ENCODE results near the gene ATP5PF. TPM values are rescaled to one million over a fixed set of nuclear protein-coding genes. Genes with fewer than 3 reads are reported as not detected.

ATP5PF gene
- polyA plus RNA-seq, 1 experiment, result 222 TPM

DNA sequence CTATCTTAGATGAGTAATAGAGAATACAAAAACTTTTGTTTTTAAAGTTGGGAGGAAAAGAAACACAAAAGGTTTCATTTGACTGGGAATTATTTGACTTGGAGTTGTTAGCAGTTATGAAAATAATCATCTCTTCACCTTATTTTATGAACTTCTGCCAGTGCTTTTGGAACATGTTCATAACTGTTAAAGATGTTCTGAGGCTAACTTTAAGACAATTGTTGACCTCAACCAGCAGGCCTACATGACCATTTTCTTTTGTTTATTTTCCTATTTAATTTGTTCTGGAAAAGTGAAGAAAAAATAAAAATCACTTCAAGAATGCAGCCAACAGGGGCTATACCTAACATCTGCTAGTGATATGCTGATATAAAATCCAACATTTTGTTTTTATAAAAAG is 58.3 kb downstream of the ATP5PF start:
- POLR2A ChIA-PET, result no interaction called here
- H3K9me3 ChIP-seq (ENCODE audit: control insufficient read depth, insufficient read depth, low read length), result no peaks in the 10 kb centered on the region

More for the DNA sequence above, 58.3 kb downstream of the ATP5PF start:
- CTCF ChIA-PET, result no interaction called here
- TF ChIP-seq, protein P1, sequence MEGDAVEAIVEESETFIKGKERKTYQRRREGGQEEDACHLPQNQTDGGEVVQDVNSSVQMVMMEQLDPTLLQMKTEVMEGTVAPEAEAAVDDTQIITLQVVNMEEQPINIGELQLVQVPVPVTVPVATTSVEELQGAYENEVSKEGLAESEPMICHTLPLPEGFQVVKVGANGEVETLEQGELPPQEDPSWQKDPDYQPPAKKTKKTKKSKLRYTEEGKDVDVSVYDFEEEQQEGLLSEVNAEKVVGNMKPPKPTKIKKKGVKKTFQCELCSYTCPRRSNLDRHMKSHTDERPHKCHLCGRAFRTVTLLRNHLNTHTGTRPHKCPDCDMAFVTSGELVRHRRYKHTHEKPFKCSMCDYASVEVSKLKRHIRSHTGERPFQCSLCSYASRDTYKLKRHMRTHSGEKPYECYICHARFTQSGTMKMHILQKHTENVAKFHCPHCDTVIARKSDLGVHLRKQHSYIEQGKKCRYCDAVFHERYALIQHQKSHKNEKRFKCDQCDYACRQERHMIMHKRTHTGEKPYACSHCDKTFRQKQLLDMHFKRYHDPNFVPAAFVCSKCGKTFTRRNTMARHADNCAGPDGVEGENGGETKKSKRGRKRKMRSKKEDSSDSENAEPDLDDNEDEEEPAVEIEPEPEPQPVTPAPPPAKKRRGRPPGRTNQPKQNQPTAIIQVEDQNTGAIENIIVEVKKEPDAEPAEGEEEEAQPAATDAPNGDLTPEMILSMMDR (IDR thresholded peaks at IDR 0.05; ENCODE audit: low read depth, low read length), result no peak
- Histone ChIP-seq H3K27me3 (ENCODE audit: control insufficient read depth, insufficient read depth, low read length) (no peaks in the 10 kb centered on the region), H3K27ac (ENCODE audit: low read depth, low read length) (no peak overlapping the region), H3K4me3 (ENCODE audit: low read depth, low read length) (no peak overlapping the region)
- no peak for DNase-seq (ENCODE audit: low read depth, low spot score)

Other genes starting within 250 kb of the ATP5PF start
- 22.8 and 37.0 TPM in 2 replicates for gene MRPL39, start 127.4 kb downstream of the ATP5PF start, polyA plus RNA-seq (2011; rRNA removed)
- 5.7 and 7.2 TPM in 2 replicates for gene JAM2, start 95.6 kb downstream of the ATP5PF start, polyA plus RNA-seq (2011; rRNA removed)
- 17.5 and 26.6 TPM in 2 replicates for gene GABPA, start 68 bp upstream of the ATP5PF start, polyA plus RNA-seq (2011; rRNA removed)